Stomach (tissue), 4 donors: ENCODE results near the gene SPINK2.

Source experiments
- CTCF ChIP-seq, 7 experiments: fragments of 450-650 bp in 4 of 7; fragments of 200-600 bp in 3 of 7; sonication (generic) in 3 of 7; IDR thresholded peaks; one replicate each; pipeline ENCODE4 v1.5.1; 2016 to 2019; ENCODE audit warnings: antibody characterized with exemption in 7 of 7, control low read depth in 2 of 7, mild to moderate bottlenecking in 1 of 7
- EP300 ChIP-seq: sonication (generic); formaldehyde crosslinking; IDR thresholded peaks from one replicate; pipeline ENCODE4 v1.6.1; 2017; ENCODE audit warnings: antibody characterized with exemption
- POLR2A ChIP-seq, 4 donors: fragments of 450-650 bp; IDR thresholded peaks; one replicate each; pipeline ENCODE4 v1.6.1; 2016; ENCODE audit warnings: antibody characterized with exemption in 4 of 4, control low read depth in 2 of 4, mild to moderate bottlenecking in 1 of 4, moderate library complexity in 1 of 4

DNA sequence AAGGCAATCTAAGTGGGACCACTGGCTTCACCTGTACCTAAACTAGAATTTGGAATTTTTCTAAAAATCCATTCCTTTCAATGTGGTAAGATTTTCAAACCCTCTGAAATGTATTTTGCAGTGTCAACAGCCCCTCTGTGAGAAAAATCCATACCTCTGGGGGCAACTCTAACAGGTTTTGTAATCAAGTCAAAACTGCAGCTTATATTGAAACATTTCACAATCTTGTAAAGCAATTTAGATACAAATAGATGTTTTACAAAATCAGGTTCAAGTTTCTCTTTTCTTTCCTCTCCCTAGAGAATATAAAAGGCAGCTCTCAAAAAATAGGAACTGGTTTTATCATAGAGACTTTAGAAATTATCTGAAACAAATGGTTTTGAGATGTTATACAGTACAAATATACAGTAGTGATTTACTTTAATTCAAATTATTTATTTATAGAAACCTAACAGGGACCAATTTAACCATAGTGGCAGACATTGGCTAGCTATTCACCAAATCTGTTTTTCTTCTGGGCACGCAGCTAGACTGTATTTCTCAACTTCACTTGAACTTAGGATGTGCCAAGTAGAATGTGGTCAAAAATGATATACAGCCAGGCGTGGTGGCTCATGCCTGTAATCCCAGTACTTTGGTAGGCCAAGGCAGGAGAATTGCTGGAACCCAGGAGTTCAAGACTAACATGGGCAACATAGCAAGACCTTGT, 36.3 kb upstream of the SPINK2 start:
- TF ChIP-seq CTCF (IDR thresholded peaks at IDR 0.05) (no peak), POLR2A (IDR thresholded peaks at IDR 0.05) (no peak), EP300 (no peak)
